HepG2 (cell line): ENCODE data around the gene COQ7. TPM values are rescaled to one million over a fixed set of nuclear protein-coding genes. Genes with fewer than 3 reads are reported as not detected.
A peak's percentile ranks its signal among the peaks of the same experiment; 100 is the strongest.

ENCODE experiments used
- ATF6 ChIP-seq: sonication (generic); formaldehyde crosslinking; conservative IDR thresholded peaks from 2 replicates; pipeline ENCODE4 v1.4.0; 2020; ENCODE audit warnings: missing genetic modification reagents
- BATF2 ChIP-seq: sonication (generic); formaldehyde crosslinking; IDR thresholded peaks from 2 replicates; pipeline ENCODE4 v1.8.0; 2022; ENCODE audit warnings: mild to moderate bottlenecking, missing genetic modification reagents, moderate library complexity
- CHD2 ChIP-seq: IDR thresholded peaks from 2 replicates; pipeline ENCODE4 v1.6.1; 2011; ENCODE audit warnings: low read depth, low read length, improper control_type of control experiment
- IKZF1 ChIP-seq: fragments of 450-650 bp; IDR thresholded peaks from 2 replicates; pipeline ENCODE4 v1.7.1; 2016
- KLF15 ChIP-seq: sonication (generic); formaldehyde crosslinking; IDR thresholded peaks from 2 replicates; pipeline ENCODE4 v1.8.1; 2023; ENCODE audit warnings: borderline replicate concordance, mild to moderate bottlenecking, inconsistent platforms, missing genetic modification reagents, mixed read lengths
- MAF1 ChIP-seq: sonication (generic); formaldehyde crosslinking; IDR thresholded peaks from 2 replicates; pipeline ENCODE4 v1.5.0; 2020; ENCODE audit warnings: missing genetic modification reagents, borderline replicate concordance
- MED8 ChIP-seq: sonication (generic); formaldehyde crosslinking; IDR thresholded peaks from 2 replicates; pipeline ENCODE4 v1.8.1; 2023; ENCODE audit warnings: mild to moderate bottlenecking, missing genetic modification reagents; ENCODE audit not compliant: insufficient replicate concordance
- PAX8 ChIP-seq: sonication (generic); formaldehyde crosslinking; IDR thresholded peaks from 2 replicates; pipeline ENCODE4 v1.8.0; 2022; ENCODE audit warnings: mild to moderate bottlenecking, missing genetic modification reagents, borderline replicate concordance
- PRDM15 ChIP-seq: sonication (generic); formaldehyde crosslinking; IDR thresholded peaks from 2 replicates; pipeline ENCODE4 v1.4.0; 2020; ENCODE audit warnings: missing genetic modification reagents
- SRF ChIP-seq: IDR thresholded peaks from 2 replicates; pipeline ENCODE4 v1.6.1; 2011; ENCODE audit warnings: mild to moderate bottlenecking, low read depth, low read length, moderate library complexity
- STAT6 ChIP-seq: sonication (generic); formaldehyde crosslinking; IDR thresholded peaks from 2 replicates; pipeline ENCODE4 v1.4.0; 2020; ENCODE audit warnings: missing genetic modification reagents, mild to moderate bottlenecking, borderline replicate concordance
- TRAFD1 ChIP-seq: sonication (generic); formaldehyde crosslinking; IDR thresholded peaks from 2 replicates; pipeline ENCODE4 v1.5.1; 2020; ENCODE audit warnings: missing genetic modification reagents, mild to moderate bottlenecking, borderline replicate concordance
- ZNF496 ChIP-seq: sonication (generic); formaldehyde crosslinking; IDR thresholded peaks from 2 replicates; pipeline ENCODE4 v1.8.1; 2023; ENCODE audit warnings: mild to moderate bottlenecking, moderate library complexity, missing genetic modification reagents; ENCODE audit not compliant: insufficient replicate concordance
- ZNF703 ChIP-seq: sonication (generic); formaldehyde crosslinking; IDR thresholded peaks from 2 replicates; pipeline ENCODE4 v1.5.1; 2020; ENCODE audit warnings: missing genetic modification reagents, mild to moderate bottlenecking, moderate library complexity, borderline replicate concordance
- ZNF75D ChIP-seq: sonication (generic); formaldehyde crosslinking; IDR thresholded peaks from 2 replicates; pipeline ENCODE4 v1.8.1; 2023; ENCODE audit warnings: missing genetic modification reagents, mild to moderate bottlenecking, borderline replicate concordance
- ZNF777 ChIP-seq: sonication (generic); formaldehyde crosslinking; IDR thresholded peaks from 2 replicates; pipeline ENCODE4 v1.4.0; 2020; ENCODE audit warnings: missing genetic modification reagents
- polyA plus RNA-seq, 8 experiments: library from polyadenylated mRNA; depleted of rRNA in 3 of 8; stranded (reverse) in 7 of 8; unstranded in 1 of 8; fragments of >200 nt; fragmentation: Illumina TruSeq in 4 of 8; extraction: Trizol in 4 of 8; gene quantifications; 2 replicates each; pipeline versions ENCODE4 v1.2.1 to v1.2.3, GENCODE V29; 2011 to 2016; ENCODE audit warnings: low read depth in 4 of 8, missing spikeins in 1 of 8, mixed read lengths in 1 of 8; ENCODE audit not compliant: insufficient read depth in 1 of 8
- total RNA-seq, 5 experiments: library from RNA; depleted of rRNA; stranded (reverse); fragments of >200 nt; fragmentation: Illumina TruSeq; extraction: Trizol; gene quantifications; 2 replicates each; pipeline ENCODE4 v1.2.3, GENCODE V29; 2016; ENCODE audit warnings: low read depth in 1 of 5

COQ7 gene
- total and polyA plus RNA-seq, 2 of the 13 experiments (the other 11 are each of a cell fraction or from before 2014, with no cell fraction given), result 20.1 to 45.7 TPM

GRCh38 chr16:19086322-19087199, 19.1 kb downstream of the COQ7 start (continued):
- TF ChIP-seq ATF6 (CRISPR knock-in tag) (peak; percentile 94), MED8 (CRISPR knock-in tag) (peak; percentile 68), IKZF1 (no peak), BATF2 (CRISPR knock-in tag) (no peak), ZNF496 (CRISPR knock-in tag) (no peak), ZNF703 (CRISPR knock-in tag) (no peak), KLF15 (CRISPR knock-in tag) (peak; percentile 25; the same call in 1 of the 2 replicates), PRDM15 (CRISPR knock-in tag) (peak; percentile 69; the same call in 1 of the 2 replicates), PAX8 (CRISPR knock-in tag) (0 out of 2 replicates have a peak, but pooled peaks have one; percentile 89), SRF (no peak), STAT6 (CRISPR knock-in tag) (no peak; the same call in 1 of the 2 replicates), ZNF777 (CRISPR knock-in tag) (peak; percentile 73), ZNF75D (CRISPR knock-in tag) (no peak), CHD2 (peak; percentile 92), TRAFD1 (CRISPR knock-in tag) (no peak), MAF1 (no peak)
